ENCODE measurements around the gene ADGRB2. TPM values are rescaled to one million over a fixed set of nuclear protein-coding genes. Genes with fewer than 3 reads are reported as not detected.

ADGRB2 gene
- total RNA-seq, 4 donors from 2014 or later = 2.2 to 4.6 (median 3.3) TPM

GRCh38 chr1:31790140-31790539, 26.0 kb upstream of the ADGRB2 start:
- TF ChIP-seq POLR2A (IDR thresholded peaks at IDR 0.05) (no peak), CTCF (IDR thresholded peaks at IDR 0.05) (no peak)
- intact Hi-C loops (cut with DNase I; ENCODE audit: low total_unique reads) = no loop called here
- 65 to 70% methylated on average over 3 of the region's 3 CpGs for WGBS, 2 donors
- H3K4me3 ChIP-seq (ENCODE audit: low read depth, poor library complexity, severe bottlenecking) = no peak overlapping the region
- DNase-seq (ENCODE audit: low spot score in 2 of 2) = peak in 1 of 2 donors; percentile 81

- WGBS, 2 donors = 12 to 20% methylated on average over 17 to 24 of the region's 26 CpGs
Measured at GRCh38 chr1:31789259-31790065, 25.3 kb upstream of the ADGRB2 start.

GRCh38 chr1:31788825-31789256, 24.7 kb upstream of the ADGRB2 start:
- peak overlapping the region; percentile 40 for H3K4me3 ChIP-seq (ENCODE audit: low read depth, poor library complexity, severe bottlenecking)
- 1% methylated on average over 20 to 22 of the region's 22 CpGs for WGBS, 2 donors
- intact Hi-C loops (cut with DNase I; ENCODE audit: low total_unique reads) = loop anchor here (10.0 kb wide), 2 partner anchors 214 to 276 kb away; partner anchors contain the start of gene TINAGL1
- DNase-seq (ENCODE audit: low spot score in 2 of 2) = peak in 1 of 2 donors; percentile 49
- TF ChIP-seq CTCF (IDR thresholded peaks at IDR 0.05) (no peak), POLR2A (IDR thresholded peaks at IDR 0.05) (no peak)

More at GRCh38 chr1:31789259-31790065, 25.3 kb upstream of the ADGRB2 start:
- intact Hi-C loops (cut with DNase I; ENCODE audit: low total_unique reads) = loop anchor here (10.0 kb wide), 2 partner anchors 215 to 275 kb away; partner anchors contain the start of gene TINAGL1
- peak; percentile 94 to 99 for DNase-seq (ENCODE audit: low spot score in 2 of 2)
- no peak overlapping the region for H3K4me3 ChIP-seq (ENCODE audit: low read depth, poor library complexity, severe bottlenecking)
- no peak for TF ChIP-seq CTCF (IDR thresholded peaks at IDR 0.05)
- TF ChIP-seq POLR2A (IDR thresholded peaks at IDR 0.05) = no peak

- peak; percentile 89 to 99 for DNase-seq (ENCODE audit: low spot score in 2 of 2)
- no peak for TF ChIP-seq POLR2A (IDR thresholded peaks at IDR 0.05)
- no peak for TF ChIP-seq CTCF (IDR thresholded peaks at IDR 0.05)
- H3K4me3 ChIP-seq (ENCODE audit: low read depth, poor library complexity, severe bottlenecking) = peak overlapping the region; percentile 40
- intact Hi-C loops (cut with DNase I; ENCODE audit: low total_unique reads) = loop anchor here (10.0 kb wide), 2 partner anchors 213 to 277 kb away; partner anchors contain the start of gene TINAGL1
- 2 to 3% methylated on average over 25 to 38 of the region's 39 CpGs for WGBS, 2 donors
Measured at GRCh38 chr1:31788138-31788824, 24.1 kb upstream of the ADGRB2 start.

GRCh38 chr1:31787786-31788137, 23.6 kb upstream of the ADGRB2 start:
- no peak for DNase-seq (ENCODE audit: low spot score in 2 of 2)
- 25 to 40% methylated on average over 1 of the region's 1 CpG for WGBS, 2 donors
- intact Hi-C loops (cut with DNase I; ENCODE audit: low total_unique reads) = loop anchor here (10.0 kb wide), 2 partner anchors 213 to 277 kb away; partner anchors contain the start of gene TINAGL1
- TF ChIP-seq POLR2A (IDR thresholded peaks at IDR 0.05) = no peak
- TF ChIP-seq CTCF (IDR thresholded peaks at IDR 0.05) = no peak
- H3K4me3 ChIP-seq (ENCODE audit: low read depth, poor library complexity, severe bottlenecking) = no peak overlapping the region

All from lower leg skin (tissue), 4 donors.